Right lobe of liver (tissue), 6 donors: ENCODE data around the gene KCNN3. TPM values are rescaled to one million over a fixed set of nuclear protein-coding genes. Genes with fewer than 3 reads are reported as not detected.
A peak's percentile ranks its signal among the peaks of the same experiment; 100 is the strongest.

Experiments
- ATAC-seq, 4 donors: fragments of 200-7000 bp; cut with Tn5 transposase; one replicate each; pipeline ENCODE4 v1.9.1; 2020; ENCODE audit warnings: mild to moderate bottlenecking in 4 of 4, moderate library complexity in 4 of 4
- DNase-seq, 3 donors: peaks; one replicate each; pipeline ENCODE4 v3.0.0-alpha.2; 2020
- H3K27ac ChIP-seq, 3 donors: fragments of 200-600 bp; one replicate each; pipeline ENCODE4 v1.8.0; 2022
- H3K27me3 ChIP-seq, 2 donors: fragments of 200-600 bp; one replicate each; pipeline ENCODE4 v1.8.0; 2022
- H3K36me3 ChIP-seq, 4 donors: fragments of 200-600 bp; sonication (generic) in 1 of 4; one replicate each; pipeline versions ENCODE4 v1.5.1 to v1.8.0; 2017 to 2022; ENCODE audit warnings: control low read depth in 1 of 4
- H3K4me1 ChIP-seq, 4 donors: fragments of 200-600 bp; sonication (generic) in 1 of 4; one replicate each; pipeline versions ENCODE4 v1.5.1 to v1.8.0; 2017 to 2022; ENCODE audit warnings: control low read depth in 1 of 4
- H3K4me3 ChIP-seq, 3 donors: fragments of 200-600 bp; one replicate each; pipeline ENCODE4 v1.8.0; 2022
- H3K9me3 ChIP-seq, 4 donors: fragments of 200-600 bp; sonication (generic) in 1 of 4; one replicate each; pipeline versions ENCODE4 v1.5.1 to v1.8.0; 2017 to 2022; ENCODE audit warnings: control low read depth in 1 of 4
- POLR2A ChIP-seq: fragments of 450-650 bp; IDR thresholded peaks from one replicate; pipeline ENCODE4 v1.6.1; 2017; ENCODE audit warnings: antibody characterized with exemption, mild to moderate bottlenecking
- WGBS: methylation state at CpG from one replicate; pipeline ENCODE4 v1.1.6; 2018; ENCODE audit warnings: low coverage, low lambda C conversion rate; ENCODE audit not compliant: insufficient coverage; ENCODE audit errors: missing lambda C conversion rate; 5-methylcytosine and 5-hydroxymethylcytosine counted together
- intact Hi-C, 2 donors: fragments of 100-400 bp; cut with DNase I; formaldehyde crosslinking; loops; one replicate each; pipeline versions ENCODE4 v1.11.2 to v1.14.1; 2022
- total RNA-seq, 6 experiments: library from RNA; depleted of rRNA in 2 of 6; stranded (reverse); fragments of >200 nt in 2 of 6; fragmentation: NEBNext Ultra II Directional in 3 of 6; extraction: Animal tissue kit (Norgen Biotek cat#: 25700) in 3 of 6; gene quantifications; one replicate each; pipeline versions ENCODE4 v1.1.0 to v1.2.4, GENCODE V29; 2016 to 2023
- TF ChIP-seq, protein P1 (sequence below), 4 donors: fragments of 200-600 bp in 3 of 4; fragments of 450-650 bp in 1 of 4; IDR thresholded peaks; one replicate each; pipeline versions ENCODE4 v1.5.1 to v1.8.0; 2016 to 2022; ENCODE audit warnings: antibody characterized with exemption in 4 of 4, mild to moderate bottlenecking in 2 of 4
- donor health status: DM: no; HTN: yes; CAD: no.
- donor health status: DM: no; HTN: no; CAD: no.
- donor health status: DM: no; HTN: no; CAD: no.
- donor health status: DM: no; HTN: yes; CAD: no.
- donor health status: DM: no; HTN: yes; CAD: no.

Gene KCNN3
- total RNA-seq, 6 experiments from 2014 or later, result 0.15 to 0.64 (median 0.32) TPM

DNA sequence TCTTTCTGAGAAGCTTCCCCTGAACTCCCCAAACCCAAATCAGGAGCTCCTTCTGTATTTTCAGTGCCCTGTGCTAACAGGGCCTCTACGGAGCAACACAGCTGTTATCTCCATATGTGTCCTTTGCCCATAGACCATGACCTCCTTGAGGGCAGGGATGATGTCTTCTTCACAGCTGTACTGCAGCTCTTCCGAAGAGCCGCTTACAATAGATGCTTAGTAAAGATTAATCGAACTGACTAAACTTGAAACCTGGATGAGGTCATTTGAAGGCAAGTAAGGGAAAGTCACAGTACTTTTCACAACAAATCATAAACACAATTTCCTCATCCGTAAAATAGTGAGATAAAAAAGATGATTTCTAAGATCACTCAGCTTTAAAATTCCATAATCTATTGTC, 4.4 kb upstream of the KCNN3 start:
- H3K27ac ChIP-seq, result no peak overlapping the region
- TF ChIP-seq, protein P1, sequence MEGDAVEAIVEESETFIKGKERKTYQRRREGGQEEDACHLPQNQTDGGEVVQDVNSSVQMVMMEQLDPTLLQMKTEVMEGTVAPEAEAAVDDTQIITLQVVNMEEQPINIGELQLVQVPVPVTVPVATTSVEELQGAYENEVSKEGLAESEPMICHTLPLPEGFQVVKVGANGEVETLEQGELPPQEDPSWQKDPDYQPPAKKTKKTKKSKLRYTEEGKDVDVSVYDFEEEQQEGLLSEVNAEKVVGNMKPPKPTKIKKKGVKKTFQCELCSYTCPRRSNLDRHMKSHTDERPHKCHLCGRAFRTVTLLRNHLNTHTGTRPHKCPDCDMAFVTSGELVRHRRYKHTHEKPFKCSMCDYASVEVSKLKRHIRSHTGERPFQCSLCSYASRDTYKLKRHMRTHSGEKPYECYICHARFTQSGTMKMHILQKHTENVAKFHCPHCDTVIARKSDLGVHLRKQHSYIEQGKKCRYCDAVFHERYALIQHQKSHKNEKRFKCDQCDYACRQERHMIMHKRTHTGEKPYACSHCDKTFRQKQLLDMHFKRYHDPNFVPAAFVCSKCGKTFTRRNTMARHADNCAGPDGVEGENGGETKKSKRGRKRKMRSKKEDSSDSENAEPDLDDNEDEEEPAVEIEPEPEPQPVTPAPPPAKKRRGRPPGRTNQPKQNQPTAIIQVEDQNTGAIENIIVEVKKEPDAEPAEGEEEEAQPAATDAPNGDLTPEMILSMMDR (IDR thresholded peaks at IDR 0.05), result no peak
- TF ChIP-seq POLR2A, result no peak
- H3K9me3 ChIP-seq, result no peaks in the 10 kb centered on the region
- H3K36me3 ChIP-seq, result no peaks in the 10 kb centered on the region
- DNase-seq, result no peak
- ATAC-seq, result no peak
- no peaks in the 10 kb centered on the region for H3K27me3 ChIP-seq
- 86% methylated on average over 5 of the region's 5 CpGs for WGBS
- H3K4me1 ChIP-seq, result peaks cover 0 to 30% (median 10%) of the 10 kb centered on the region in 4 donors
- intact Hi-C loops, result loop anchor here in 1 of 2 donors (10.0 kb wide), 1 partner anchor 120 kb away; no protein-coding TSS in a partner anchor
- no peak overlapping the region for H3K4me3 ChIP-seq

DNA sequence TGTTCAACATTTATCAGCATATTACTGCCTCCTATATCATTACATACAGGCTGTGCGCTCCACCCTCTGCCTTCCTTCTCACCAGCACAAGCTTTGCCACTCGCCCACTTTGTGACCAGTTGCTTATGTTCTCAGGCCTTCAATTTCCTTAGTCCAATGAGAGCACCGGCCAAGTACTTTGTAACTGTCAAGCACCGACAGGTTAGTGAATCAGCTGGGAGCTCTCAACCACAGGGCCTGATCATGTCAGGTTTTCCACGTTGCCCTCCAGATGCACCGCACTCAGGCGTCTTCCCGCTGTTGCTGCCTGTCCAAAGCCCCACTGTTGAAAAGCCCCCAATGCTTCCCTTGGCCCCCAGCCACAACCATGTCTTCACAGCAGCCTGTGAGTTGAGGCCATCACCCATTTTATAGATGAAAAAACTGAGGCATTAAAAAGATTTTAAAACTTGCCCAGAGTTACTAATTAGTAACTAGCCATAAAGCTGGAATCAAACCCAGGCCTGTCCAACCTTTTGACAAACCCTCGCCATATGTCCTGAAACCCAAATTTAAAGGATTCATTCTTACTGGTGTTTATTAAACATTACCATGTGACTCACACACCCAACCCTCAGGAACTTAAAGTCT, 3.4 kb upstream of the KCNN3 start:
- H3K9me3 ChIP-seq, result no peaks in the 10 kb centered on the region
- H3K27ac ChIP-seq, result no peak overlapping the region
- intact Hi-C loops, result loop anchor here in 1 of 2 donors (10.0 kb wide), 1 partner anchor 119 kb away; no protein-coding TSS in a partner anchor
- H3K36me3 ChIP-seq, result no peaks in the 10 kb centered on the region
- DNase-seq, result peak in 1 of 3 donors; percentile 41
- peaks cover 0 to 30% (median 10%) of the 10 kb centered on the region in 4 donors for H3K4me1 ChIP-seq
- H3K4me3 ChIP-seq, result no peak overlapping the region
- TF ChIP-seq, protein P1 (IDR thresholded peaks at IDR 0.05), result no peak
- ATAC-seq, result no peak
- 88% methylated on average over 9 of the region's 9 CpGs for WGBS
- H3K27me3 ChIP-seq, result no peaks in the 10 kb centered on the region

DNA sequence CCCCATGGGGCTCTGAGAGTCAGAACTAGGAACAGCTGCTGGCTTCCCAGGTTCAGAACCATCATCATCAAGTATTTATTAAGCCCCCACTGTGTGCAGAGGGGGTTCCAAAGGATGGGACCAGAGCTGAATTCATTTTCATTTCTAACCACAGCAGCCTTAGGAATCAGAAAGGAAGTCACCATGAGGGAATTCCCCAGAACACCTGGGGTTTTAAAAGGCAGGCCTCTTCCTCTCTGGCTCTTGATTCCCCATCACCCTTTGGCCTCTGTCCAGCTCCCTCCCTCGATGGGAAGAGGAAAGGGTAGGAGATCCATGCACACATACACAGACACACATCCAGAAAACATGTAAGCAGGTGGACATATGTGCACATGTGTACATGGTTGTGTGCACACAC, 1.3 kb upstream of the KCNN3 start:
- no peak for TF ChIP-seq POLR2A
- TF ChIP-seq, protein P1 (IDR thresholded peaks at IDR 0.05), result no peak
- WGBS, result 0% methylated on average over 1 of the region's 1 CpG
- H3K9me3 ChIP-seq, result no peaks in the 10 kb centered on the region
- intact Hi-C loops, result loop anchor here in 1 of 2 donors (10.0 kb wide), 1 partner anchor 117 kb away; no protein-coding TSS in a partner anchor
- H3K27me3 ChIP-seq, result no peaks in the 10 kb centered on the region
- peaks cover 0 to 11% (median 0%) of the 10 kb centered on the region in 4 donors for H3K4me1 ChIP-seq
- H3K27ac ChIP-seq, result no peak overlapping the region
- ATAC-seq, result no peak
- H3K4me3 ChIP-seq, result no peak overlapping the region
- no peaks in the 10 kb centered on the region for H3K36me3 ChIP-seq
- no peak for DNase-seq

DNA sequence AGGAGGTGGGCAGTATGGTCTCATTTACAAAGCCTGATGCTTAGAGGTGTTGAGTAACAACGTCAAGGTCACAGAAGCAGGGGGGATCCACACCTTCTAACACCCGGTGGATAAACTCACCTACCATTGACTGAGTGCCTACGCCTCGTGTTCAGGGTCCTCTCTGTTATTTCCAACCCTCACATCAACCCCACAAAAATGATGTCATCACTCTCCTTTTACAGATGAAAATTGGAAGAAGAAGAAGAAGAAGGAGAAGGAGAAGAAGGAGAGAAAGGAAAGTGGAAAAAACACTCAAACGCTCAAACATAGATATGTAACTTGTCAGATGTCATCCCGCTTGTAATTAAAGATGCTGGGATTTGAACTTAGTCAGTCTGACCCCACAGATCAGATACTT, 653 bp upstream of the KCNN3 start:
- TF ChIP-seq, protein P1 (IDR thresholded peaks at IDR 0.05), result no peak
- no peak for TF ChIP-seq POLR2A
- DNase-seq (no peak), ATAC-seq (no peak)
- H3K27ac ChIP-seq, result no peak overlapping the region
- H3K9me3 ChIP-seq, result no peaks in the 10 kb centered on the region
- H3K4me3 ChIP-seq, result no peak overlapping the region
- WGBS, result 53% methylated on average over 6 of the region's 6 CpGs
- intact Hi-C loops, result loop anchor here in 1 of 2 donors (10.0 kb wide), 1 partner anchor 116 kb away; no protein-coding TSS in a partner anchor
- H3K36me3 ChIP-seq, result no peaks in the 10 kb centered on the region
- peaks cover 0 to 4% (median 0%) of the 10 kb centered on the region in 4 donors for H3K4me1 ChIP-seq
- no peaks in the 10 kb centered on the region for H3K27me3 ChIP-seq
